ENCODE results near the gene CMKLR1.

- TF ChIP-seq CTCF (IDR thresholded peaks at IDR 0.05) (no peak), POLR2A (IDR thresholded peaks at IDR 0.05) (no peak)
Observed at GRCh38 chr12:108319277-108320234, 19.6 kb downstream of the CMKLR1 start.

All from lower leg skin (tissue), 3 donors.